Left renal pelvis (tissue), 4 donors: ENCODE data around the gene TULP4. TPM values are rescaled to one million over a fixed set of nuclear protein-coding genes. Genes with fewer than 3 reads are reported as not detected.
A peak's percentile ranks its signal among the peaks of the same experiment; 100 is the strongest.

Experiments
- DNase-seq, 4 donors: peaks; one replicate each; pipeline ENCODE4 v3.0.0-alpha.2; 2013; ENCODE audit warnings: low read depth in 4 of 4, low spot score in 3 of 4
- polyA plus RNA-seq, 4 donors: library from polyadenylated mRNA; unstranded; fragments of 120-200 nt; gene quantifications; one replicate each; pipeline ENCODE4 v1.2.1, GENCODE V29; 2013; ENCODE audit not compliant: insufficient read length in 4 of 4

TULP4 gene
- polyA plus RNA-seq, 4 donors: 15.0 to 20.5 (median 19.1) TPM

DNA sequence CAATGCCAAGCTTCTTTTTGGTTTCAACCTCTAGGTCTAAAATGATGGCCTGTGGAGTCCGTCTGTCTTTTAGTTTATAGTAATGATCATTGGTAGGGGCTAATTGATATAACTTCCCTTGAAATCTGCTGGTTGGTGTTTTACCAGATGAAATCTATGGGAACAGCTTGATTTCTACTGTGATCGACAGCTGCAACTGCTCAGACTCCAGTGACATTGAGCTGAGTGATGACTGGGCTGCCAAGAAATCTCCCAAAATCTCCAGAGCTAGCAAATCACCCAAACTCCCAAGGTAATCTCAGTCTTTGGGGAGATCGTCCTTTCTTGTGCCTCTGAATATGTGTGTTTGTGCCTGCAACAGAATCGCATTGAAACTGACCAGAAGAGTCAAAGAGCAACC, 177.2 kb downstream of the TULP4 start:
- no peak for DNase-seq

DNA sequence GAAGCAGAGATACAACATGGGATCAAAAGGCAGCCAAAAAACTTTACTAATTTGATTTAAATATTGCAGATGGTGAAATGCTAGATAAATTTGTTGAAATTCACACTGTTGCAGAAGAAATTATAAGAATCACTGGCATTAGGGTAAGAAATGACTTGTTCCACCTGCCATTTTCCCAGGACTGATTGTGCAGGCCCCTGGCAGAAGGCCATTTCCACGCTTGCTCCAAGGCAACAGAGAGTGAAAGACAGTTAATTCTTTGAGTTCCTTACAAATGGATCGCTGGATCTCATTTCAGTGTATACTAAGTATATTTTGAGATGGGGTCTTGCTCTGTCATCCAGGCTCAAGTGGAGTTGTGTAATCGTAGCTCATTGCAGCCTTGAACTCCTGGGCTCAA, 180.6 kb downstream of the TULP4 start:
- DNase-seq: no peak

DNA sequence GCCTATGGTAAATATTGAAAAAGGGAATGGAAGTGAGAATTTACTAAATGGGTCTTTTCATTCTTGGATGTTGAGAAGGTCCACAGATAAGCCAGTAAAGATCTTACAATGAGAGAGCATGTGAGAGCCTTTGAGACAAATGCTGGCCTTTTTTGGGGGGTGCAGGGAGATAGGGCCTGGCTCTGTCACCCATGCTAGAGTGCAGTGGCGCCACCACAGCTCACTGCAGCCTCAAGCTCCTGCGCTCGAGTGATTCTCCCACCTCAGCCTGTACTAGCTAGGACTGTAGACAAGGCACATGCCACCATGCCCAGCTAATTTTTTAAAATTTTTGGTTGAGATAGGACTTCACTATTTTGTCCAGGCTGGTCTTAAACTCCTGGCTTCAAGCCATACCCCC, 184.4 kb downstream of the TULP4 start:
- DNase-seq: no peak

DNA sequence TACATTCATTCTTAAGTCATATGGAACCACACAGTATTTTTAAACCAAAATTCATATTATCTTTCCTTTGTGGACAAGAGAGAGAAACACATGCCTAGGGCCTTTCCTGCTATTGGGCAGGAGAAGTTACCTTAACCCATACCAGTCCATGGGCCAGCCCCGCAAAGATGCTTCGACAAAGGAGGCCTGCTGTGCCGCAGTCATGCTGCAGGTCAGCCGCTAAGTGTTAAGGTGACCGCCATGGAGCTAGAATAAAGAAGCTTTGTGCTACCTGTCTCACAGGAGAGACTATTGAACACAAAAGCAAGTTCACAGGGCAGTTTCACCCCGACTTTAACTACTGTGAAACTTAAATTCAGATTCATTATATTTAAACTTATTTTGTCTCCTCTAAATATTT, 185.4 kb downstream of the TULP4 start:
- DNase-seq: no peak

DNA sequence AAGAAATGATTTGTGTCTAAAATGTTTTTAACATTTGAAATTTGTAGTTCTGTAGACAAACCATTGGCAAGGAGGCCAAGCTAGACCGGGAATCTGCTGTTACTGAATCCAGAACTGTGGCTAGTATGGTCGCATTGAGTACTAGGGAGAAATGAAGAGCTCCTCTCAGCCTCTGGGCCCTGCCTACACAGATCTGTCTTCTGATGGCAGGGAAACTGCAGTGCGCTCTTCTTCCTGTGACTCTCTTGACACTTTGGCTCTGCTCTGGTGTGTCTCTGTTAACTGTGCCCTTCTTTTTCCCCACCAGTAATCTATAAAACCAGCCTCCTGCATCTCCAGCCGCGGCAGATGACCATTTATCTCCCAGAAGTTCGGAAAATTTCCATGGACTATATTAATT, 186.1 kb downstream of the TULP4 start:
- DNase-seq: no peak

DNA sequence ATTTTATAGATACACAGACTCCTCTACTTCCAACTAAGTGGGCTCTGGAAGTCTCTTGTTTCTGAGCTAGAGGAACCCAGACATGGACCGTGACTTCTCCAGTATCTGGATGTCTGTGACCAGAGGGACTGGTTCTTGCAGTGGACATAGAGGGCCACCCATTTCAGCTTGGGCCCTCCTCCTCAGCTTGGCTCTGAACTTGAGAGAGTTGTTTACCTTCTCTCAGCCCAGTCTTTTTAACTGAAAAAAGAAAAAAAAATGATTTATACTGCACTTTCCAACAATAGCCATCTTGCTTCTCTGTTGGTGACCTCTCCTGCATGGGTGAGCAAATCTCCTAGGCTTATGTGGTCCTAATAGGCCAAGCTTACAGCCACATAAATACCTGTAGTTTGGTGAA, 187.3 kb downstream of the TULP4 start:
- DNase-seq: no peak

DNA sequence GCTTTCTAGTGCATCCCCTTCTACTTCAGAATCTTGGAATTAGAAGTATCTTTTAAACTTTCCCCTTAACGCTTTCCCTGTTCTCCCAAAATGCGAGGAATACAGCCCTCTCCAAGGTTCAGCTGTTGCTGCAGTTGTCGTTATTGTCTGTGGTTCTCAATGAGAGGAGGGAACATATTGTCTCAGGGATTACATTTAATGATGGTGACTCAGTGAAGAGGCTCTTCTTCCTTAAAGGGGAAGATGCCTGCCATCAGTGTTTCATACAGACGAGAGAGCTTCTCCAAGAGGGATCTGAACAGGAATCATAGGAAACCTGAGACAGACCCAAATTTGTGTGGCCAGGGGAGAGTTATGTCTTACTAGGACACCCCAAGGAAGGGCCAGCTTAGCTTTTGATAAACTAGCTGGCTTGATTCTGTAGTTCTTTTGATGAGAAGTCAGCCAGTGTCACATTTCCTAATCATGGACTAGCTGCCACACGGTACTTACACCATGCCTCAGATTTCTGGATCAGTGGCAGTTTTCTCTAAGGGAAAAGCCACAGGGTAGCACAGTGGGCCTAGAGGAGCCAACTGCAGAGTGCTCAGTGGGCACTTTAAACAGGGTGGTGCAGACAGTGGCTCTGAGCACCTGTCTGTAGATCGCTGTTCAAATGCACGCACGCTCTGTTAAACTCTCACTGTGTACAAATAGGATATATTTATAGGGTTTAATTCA, 187.9 kb downstream of the TULP4 start:
- no peak for DNase-seq

DNA sequence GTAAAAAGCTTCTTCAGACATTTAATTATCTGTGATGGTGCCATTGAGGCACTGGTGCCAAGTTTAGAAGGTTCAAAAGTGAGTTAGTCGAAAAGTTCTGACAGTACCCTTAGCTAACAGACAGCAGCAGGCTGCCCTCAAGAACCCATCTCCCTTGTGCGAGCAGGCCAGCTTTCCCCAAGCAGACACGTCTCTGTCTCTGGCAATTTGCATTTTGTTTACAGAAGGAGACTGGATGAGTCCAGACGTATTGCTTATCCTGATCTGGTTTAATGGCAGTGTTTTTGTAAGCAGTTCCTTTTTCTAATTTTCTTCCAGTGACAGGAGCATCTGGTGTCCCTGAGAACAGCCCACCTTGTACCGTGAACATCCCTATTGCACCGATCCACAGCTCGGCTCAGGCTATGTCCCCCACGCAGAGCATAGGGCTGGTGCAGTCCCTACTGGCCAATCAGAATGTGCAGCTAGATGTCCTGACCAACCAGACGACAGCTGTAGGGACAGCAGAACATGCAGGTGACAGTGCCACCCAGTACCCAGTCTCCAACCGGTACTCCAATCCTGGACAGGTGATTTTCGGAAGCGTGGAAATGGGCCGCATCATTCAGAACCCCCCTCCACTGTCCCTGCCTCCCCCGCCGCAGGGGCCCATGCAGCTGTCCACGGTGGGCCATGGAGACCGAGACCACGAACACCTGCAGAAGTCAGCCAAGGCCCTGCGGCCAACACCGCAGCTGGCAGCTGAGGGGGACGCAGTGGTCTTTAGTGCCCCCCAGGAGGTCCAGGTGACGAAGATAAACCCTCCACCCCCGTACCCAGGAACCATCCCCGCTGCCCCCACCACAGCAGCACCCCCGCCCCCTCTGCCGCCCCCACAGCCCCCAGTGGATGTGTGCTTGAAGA, 189.3 kb downstream of the TULP4 start:
- DNase-seq: no peak

DNA sequence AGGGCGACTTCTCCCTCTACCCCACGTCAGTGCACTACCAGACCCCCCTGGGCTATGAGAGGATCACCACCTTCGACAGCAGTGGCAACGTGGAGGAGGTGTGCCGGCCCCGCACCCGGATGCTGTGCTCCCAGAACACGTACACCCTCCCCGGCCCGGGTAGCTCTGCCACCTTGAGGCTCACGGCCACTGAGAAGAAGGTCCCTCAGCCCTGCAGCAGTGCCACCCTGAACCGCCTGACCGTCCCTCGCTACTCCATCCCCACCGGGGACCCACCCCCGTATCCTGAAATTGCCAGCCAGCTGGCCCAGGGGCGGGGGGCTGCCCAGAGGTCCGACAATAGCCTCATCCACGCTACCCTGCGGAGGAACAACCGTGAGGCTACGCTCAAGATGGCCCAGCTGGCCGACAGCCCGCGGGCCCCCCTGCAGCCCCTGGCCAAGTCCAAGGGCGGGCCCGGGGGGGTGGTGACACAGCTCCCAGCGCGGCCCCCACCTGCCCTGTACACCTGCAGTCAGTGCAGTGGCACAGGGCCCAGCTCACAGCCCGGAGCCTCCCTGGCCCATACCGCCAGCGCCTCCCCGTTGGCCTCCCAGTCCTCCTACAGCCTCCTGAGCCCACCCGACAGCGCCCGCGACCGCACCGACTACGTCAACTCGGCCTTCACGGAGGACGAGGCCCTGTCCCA, 190.1 kb downstream of the TULP4 start:
- DNase-seq: no peak

DNA sequence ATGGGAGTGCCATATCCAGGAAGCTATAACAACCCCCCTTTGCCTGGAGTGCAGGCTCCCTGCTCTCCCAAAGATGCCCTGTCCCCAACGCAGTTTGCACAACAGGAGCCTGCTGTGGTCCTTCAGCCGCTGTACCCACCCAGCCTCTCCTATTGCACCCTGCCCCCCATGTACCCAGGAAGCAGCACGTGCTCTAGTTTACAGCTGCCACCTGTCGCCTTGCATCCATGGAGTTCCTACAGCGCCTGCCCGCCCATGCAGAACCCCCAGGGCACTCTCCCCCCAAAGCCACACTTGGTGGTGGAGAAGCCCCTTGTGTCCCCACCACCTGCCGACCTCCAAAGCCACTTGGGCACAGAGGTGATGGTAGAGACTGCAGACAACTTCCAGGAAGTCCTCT, 191.0 kb downstream of the TULP4 start:
- no peak for DNase-seq

DNA sequence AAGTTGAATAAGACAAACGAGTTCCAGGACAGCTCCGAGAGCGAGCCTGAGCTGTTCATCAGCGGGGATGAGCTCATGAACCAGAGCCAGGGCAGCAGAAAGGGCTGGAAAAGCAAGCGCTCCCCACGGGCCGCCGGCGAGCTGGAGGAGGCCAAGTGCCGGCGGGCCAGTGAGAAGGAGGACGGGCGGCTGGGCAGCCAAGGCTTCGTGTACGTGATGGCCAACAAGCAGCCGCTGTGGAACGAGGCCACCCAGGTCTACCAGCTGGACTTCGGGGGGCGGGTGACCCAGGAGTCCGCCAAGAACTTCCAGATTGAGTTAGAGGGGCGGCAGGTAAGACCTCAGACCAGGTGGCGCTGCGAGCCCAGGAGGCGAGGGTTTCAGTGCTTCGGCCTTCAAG, 191.6 kb downstream of the TULP4 start:
- DNase-seq: no peak

DNA sequence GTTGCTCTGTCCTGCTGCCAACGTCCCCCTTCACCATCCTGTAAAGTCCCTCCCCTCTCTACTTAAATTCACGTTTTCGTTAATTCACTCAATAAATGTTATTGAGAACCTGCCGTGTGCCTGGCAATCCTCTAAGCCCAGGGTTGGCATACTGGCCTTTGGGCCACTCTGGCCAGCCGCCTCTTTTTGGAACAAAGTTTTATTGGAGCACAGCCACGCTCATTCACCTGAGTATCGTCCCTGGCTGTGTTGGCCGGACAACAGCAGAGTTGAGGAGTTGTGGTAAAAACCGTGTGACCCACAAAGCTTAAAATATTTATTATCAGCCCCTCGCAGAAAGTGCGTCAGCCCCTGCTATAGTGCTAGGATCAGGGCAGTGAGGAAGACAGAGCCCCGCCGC, 192.9 kb downstream of the TULP4 start:
- no peak for DNase-seq

DNA sequence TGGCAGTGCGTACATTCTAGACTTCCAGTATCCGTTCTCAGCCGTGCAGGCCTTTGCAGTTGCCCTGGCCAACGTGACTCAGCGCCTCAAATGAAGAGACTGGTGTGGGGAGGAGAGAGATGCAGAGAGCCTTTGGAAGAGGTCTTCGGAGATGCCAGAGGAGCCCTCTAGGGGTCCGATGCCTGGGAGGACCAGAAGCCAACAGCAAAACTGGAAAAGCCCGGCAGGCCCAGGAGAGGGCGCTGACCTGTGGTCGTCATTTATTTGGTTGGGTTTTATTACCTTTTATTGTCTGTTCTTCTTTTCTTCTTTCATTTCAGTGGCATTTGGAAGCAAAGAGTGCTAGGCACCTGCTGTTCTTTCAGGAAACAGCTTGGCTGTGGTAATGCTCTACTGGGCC, 194.3 kb downstream of the TULP4 start:
- no peak for DNase-seq

DNA sequence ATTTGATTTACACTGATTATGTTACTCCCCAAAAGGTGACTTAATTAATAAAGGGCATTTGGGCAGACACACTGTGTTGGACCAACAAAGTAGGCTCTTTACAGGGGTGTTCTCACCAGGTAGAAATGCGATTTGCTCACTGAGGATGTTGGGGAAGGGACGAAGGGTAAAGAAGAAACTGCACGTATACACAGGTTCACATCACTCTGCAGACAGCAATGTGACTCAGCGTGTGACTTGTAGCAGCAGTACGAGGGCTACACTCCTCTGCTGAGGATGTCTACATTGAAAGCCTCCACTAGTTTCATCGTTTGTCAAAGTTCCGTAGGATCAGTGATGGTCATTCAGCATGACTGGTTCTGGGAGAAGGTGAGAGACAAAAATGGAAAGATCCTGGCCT, 194.9 kb downstream of the TULP4 start:
- no peak for DNase-seq

DNA sequence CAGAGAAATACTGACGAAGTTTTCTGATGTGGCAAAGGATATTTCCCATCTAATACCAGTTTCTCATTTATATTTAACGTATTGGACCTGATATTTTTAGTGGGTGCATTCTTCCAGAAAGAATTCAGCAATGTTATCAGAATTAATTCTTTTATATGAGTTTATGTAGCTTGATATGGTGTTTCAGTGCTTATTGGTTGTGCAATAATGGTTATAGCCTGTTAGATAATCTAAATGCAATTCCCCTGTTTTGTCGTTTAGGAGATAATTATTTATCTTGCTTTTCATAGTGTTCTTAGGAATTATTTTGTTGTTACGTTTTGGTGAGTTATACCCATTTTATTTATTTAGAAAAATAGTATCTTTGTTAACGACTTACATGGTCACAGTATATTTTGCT, 196.2 kb downstream of the TULP4 start:
- DNase-seq: no peak

DNA sequence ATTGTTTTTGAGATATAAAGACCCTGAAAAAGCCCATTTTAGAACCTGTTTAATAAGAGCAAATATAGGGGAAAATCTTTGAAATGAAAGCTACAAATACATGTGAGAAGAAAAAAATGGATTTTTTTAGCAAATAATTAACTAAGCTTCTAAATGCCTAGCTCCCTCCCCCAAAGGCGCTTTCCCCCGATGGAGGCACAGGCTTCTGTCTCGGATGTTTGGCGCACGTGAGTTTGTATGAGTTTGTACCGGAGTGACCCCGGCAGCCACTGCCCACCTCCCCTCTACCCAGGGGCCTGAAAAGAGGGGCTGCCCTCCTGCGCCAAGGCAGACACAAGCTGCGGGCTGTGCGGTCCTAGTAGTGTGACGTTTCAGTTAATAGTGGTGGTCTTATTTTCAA, 197.2 kb downstream of the TULP4 start:
- DNase-seq: no peak

DNA sequence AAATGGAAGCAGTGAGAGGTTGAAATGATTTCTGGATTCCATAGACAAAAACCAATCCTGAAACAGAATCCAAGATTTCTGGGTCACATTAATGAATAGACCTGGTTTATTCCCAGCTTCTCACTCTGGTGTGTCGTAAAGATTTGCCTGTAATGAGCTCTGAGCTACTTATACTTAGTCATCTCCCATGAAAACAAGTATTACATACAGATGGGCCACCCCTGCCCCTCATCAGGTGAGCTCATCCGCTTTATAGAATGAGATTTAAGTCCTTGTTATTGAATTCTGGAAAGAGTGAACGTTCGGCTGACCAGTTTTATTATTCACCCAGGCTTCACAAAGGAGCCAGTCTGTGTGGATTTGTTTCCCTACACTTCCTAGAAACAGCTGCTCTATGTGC, 200.5 kb downstream of the TULP4 start:
- no peak for DNase-seq

DNA sequence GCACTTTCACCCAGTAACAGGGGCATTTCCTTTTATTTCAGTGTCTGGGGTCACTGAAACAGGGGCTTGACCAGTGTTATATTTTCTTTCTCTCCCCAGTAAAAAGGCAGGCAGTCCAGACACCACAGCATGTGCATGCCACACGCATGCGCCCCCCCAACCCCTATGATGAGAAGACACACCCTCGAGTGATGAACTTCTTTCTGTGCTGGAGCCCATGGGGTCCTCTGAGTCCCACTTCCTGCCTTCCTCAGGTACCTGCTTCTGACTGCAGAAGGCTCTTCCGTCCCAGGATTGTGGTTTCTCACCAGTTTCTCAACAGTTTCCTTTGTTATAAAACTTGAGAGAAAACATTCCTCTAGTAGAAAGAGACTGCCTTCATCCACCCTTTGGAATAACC, 201.9 kb downstream of the TULP4 start:
- no peak for DNase-seq

DNA sequence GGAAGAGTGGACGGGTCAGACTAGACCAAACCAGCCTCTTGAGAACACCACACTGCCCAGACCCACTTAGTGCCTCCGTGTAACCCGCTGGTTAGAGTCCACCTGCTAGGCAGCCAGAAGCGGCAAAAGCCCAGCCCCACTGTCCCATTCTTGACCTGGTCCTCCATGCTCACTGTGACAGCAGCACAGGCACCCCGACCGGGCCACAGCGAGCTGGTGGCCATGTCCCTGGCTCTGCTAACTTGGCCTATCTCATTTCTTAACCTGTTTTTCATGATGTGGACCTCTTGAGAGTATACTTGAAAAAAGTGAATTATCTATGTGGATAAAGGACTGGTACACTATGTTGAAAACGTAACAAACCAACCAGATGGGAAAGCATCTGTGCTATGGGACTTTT, 202.7 kb downstream of the TULP4 start:
- no peak for DNase-seq

DNA sequence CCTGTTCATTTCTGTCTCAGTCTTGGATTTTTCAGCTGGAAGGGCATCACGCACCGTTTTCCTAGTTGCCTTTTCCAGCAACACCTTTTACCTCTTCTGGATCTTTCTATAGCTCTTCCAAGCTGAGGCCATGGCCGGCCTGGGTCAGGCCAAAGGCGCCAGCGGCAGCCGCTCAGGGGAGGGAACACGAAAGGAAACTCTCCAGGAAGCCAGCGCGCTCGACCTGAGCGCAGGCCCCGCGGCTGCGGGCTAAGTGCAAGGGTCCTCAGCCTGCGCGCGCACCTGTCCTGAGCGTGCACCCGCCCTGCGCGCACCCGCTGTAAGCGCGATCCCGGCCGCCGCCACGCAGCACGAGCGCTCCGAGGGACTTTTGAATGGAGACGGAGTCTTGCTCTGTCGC, 203.8 kb downstream of the TULP4 start:
- peak in 1 of 4 donors; percentile 16 for DNase-seq

DNA sequence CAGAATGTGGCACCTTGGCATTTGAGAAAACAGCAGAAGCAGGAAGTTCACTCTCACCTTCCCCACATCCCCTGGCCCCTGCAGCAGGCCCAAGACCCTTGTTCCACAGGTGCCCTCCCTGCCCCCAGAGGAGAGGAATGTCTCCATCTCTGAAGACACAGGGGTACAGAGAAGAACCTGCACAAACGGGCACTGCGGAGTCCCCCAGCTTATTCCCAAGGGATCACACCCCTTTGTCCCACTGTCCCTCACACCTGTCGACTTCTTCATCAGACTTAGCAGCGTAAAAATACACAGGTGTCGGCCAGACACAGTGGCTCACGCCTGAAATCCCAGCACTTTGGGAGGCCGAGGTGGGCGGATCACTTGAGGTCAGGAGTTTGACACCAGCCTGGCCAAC, 204.8 kb downstream of the TULP4 start:
- no peak for DNase-seq

DNA sequence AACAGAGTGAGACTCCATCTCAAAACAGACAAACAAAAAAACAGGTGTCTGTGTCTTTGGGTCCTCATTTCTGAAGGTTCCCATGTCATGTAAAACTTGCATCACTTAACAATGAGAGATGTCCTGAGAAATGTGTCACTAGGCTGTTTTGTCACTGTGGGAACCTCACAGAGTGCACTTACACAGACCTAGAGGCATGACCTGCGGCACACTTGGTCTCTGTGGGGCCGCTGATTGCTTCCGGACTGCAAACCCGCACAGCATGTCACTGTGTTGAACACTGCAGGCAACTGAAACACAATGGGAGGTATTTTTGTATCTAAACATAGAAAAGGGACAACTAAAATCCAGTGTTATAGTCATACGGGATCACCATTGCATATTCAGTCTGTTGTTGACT, 205.3 kb downstream of the TULP4 start:
- no peak for DNase-seq
